Limb (tissue), 2 donors: ENCODE results near the gene TPH2.

Experiments used
- DNase-seq, 2 donors: peaks; one replicate each; pipeline ENCODE4 v3.0.0-alpha.2; 2016; ENCODE audit errors: extremely low spot score in 2 of 2

The TPH2 gene

GRCh38 chr12:71938728-71939385, at the start of gene TPH2:
TPH2 (plus strand) TSS chr12:71938845; CDS start chr12:71938987, 142 bp downstream.
- peak; percentile 80 to 87 for DNase-seq

DNA sequence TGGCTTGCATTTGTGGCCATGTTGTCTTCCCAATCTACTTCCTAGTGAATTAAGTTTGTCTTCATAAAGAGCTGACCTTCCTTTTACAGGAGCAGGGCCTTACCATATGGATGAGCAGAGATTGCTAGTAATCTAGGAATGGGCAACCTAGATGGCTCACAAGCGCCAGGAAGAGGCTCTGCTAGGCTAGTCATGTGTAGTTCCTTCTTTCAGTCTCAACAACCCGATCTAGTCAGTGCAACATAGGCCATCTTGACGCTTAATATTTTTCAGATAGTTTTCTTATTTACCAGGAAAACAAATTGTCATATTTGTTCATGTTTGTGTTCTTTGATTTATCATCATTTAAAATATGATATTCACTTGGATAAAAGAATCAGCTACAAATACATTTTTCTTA, 48.2 kb upstream of the TPH2 start:
- DNase-seq = no peak

- no peak for DNase-seq
These were observed 46.6 kb upstream of the TPH2 start for GRCh38 chr12:71892059-71892458.

GRCh38 chr12:71896205-71896882, 42.3 kb upstream of the TPH2 start:
- DNase-seq = no peak

- no peak for DNase-seq
These were observed 38.6 kb upstream of the TPH2 start for GRCh38 chr12:71900091-71900490.

DNA sequence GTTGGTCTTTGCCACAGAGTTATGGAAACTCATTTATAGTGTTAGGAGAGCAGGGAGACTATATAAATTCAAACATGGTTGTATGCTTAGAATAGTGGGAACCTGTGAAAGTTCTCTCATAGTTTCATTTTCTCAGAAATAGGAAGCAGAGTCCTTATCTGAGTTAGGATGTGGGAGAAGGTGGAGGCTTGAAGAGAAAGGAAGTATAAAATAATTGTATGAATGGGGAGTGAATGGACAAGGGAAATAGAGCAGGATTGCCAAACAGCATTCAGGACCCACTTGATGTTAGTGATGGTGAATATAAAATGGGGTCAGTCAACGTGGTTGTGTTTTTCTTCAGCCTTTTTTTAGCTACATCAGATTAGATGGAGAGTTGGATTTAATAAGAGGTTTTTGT, 34.0 kb upstream of the TPH2 start:
- DNase-seq = no peak

- no peak for DNase-seq
These were observed 3.1 kb upstream of the TPH2 start for GRCh38 chr12:71935594-71935993.

GRCh38 chr12:71940068-71940467, 1.4 kb downstream of the TPH2 start:
- DNase-seq = no peak

GRCh38 chr12:71941174-71941573, 2.5 kb downstream of the TPH2 start:
- DNase-seq = no peak

DNA sequence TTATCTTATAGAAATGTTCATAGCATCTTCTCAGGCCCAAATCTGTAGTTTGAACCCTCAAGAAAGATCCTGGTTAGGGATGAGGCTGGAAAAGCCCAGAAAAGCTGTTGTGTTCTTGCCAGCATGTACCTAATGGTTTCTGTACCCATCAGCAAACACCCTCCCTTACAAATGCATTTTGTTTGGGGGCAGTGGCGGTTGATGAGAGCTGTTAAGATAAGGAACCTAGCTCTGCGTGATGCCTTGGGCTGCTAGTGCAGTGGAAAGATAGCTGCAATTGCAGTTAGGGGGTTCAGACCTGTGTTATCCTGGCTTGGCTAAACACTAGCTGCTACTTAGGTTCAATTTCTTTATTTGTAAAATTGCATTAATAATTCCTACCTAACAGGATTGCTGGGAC, 3.6 kb downstream of the TPH2 start:
- DNase-seq = no peak

- DNase-seq = no peak
These were observed 4.1 kb downstream of the TPH2 start for GRCh38 chr12:71942703-71943102.

DNA sequence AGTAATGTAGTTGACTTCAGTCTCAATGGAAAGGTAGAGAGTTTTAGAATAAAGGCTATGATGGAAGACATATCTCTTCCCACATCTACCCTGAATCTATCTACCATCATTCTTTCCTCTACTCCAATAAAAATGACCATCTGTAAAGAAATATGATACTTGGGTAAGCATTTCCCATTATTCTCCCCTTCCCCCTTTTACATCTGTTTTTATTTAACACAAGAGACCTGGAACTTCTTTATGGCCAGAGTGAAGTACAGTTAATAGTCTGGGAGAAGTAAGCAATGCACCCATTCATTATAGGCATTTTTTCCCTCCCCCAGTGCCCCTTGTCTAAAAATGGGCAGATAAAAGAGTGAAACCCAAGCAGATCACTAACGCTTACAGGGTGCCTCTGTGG, 6.5 kb downstream of the TPH2 start:
- DNase-seq = no peak

DNA sequence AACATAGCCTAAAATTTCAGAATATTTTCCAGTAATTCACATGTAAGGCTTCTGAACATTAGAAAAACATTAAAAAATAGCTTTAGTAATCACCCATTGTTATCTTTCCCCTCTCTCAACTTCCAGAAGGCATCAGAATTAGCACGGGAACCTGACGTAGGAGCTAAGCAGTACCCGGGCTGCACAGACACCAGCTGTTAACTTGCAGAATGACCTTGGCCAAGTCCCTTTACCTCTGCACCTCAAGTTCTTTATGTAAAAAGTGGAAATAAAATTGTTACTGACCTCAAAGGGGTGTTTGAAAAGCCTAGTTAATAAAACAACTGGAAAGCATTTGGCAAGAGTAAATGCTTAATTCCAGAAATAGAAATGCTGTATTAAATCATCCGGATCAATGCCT, 7.2 kb downstream of the TPH2 start:
- DNase-seq = no peak

DNA sequence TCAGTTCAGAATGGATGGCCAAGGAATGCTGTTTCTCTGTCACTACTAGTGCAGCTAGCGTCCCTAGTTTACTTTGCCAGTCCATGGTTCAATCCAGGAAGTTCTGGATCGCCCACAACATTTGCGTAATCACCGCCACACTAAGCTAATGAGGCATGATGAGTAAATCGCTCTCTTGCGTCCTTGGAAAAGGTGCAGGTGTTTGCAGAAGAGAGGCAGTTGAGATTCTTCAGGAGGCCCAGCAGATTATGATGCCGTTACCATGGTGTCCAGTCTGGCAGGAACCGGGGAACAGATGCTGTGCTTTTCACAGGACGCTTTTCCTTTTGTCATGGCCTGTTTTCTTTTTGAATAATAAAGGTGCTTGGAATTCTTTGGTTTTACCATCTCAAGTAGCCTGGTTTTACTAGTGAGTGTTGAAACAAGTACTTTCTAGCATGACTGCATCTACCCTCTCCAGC, 9.0 kb downstream of the TPH2 start:
- peak in 1 of 2 donors; percentile 38 for DNase-seq

GRCh38 chr12:71948390-71948789, 9.7 kb downstream of the TPH2 start:
- no peak for DNase-seq

- no peak for DNase-seq
These were observed 11.0 kb downstream of the TPH2 start for GRCh38 chr12:71949646-71950045.

- DNase-seq = no peak
These were observed 11.8 kb downstream of the TPH2 start for GRCh38 chr12:71950404-71950803.

DNA sequence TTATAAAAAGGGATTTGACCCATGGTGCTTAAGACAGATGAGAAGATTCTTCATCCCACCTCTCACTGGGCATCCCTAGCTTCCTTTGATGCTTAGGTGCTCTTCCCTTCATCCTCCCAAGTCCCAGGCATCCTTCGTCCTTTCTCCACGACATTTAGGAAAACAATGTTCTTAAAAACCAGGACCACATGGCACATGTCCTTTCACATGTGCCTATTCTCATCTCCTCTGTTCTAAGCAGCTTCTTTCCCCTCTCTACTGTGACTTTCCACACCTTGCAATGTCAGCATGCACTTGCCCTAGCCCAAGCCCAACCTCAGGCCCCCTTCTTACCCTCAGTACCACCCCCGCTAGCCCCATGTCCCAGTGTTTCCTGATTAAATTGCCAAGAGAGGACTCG, 12.2 kb downstream of the TPH2 start:
- DNase-seq = no peak

DNA sequence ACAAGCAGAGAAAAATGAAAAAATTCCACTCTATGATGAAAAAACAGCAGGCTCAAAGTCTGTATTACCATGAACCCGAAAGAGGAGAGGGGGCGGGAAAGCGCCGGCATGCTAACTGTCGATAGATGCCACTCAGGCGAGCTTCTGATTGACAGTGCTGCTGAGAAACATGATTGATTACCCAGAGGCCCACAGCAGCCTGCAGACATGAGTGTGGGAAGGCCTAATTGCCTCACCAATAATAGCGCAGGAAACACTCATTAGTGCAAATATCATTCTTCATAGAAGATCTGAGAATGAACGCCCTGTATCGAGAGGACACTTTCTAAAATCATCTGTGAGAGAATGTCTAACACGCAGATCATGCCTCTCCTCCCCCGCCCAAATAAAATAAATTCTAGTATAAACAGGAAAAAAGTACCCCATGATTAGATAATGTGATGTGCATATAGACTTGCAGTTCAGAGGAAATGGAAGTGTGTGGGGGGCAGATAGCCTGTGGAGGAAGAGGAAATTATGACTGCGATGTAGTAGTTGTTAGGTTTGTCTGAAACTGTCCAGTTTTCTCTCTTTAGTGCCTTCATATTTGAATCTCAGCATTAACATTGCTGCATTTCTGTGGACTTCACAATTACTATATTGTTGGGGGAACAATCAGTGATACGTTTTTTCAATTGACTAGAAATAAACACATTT, 15.6 kb downstream of the TPH2 start:
- no peak for DNase-seq

DNA sequence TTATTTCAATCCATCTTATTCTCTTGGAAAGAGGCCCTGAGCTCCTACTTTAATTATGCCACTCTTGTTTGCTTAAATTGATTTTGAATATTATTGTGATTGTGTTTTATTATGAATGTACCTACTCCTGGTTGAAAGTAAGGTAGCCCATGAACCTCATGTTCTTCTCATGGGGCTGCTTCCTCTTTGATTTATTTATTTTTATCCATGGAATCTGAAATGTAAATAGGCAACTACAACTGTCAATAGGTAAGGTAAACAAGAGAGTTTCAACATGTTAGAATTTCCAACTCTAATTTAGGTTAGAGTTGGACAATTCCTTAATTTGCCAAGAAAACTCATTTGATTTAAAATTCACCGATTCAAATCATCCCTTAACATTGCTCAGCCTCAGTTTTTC, 16.2 kb downstream of the TPH2 start:
- no peak for DNase-seq

DNA sequence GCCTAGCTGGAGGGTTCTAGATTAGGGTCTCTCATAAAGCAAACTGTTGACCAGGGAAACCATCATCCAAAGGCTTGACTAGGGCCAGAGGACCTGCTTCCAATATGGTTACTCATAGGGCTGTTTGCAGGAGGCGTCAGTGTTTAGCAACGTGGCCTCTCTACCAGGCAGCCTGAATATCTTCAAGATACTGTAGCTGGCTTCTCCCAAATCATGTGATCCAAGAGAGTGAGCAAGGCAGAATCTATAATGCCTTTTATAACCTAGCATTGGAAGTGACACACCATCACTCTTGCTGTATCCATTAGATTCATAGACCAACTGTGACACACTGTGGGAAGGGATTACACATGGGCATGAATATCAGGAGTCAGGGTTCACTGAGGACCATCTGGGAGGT, 17.3 kb downstream of the TPH2 start:
- no peak for DNase-seq

- DNase-seq = no peak
These were observed 19.4 kb downstream of the TPH2 start for GRCh38 chr12:71958056-71958455.

DNA sequence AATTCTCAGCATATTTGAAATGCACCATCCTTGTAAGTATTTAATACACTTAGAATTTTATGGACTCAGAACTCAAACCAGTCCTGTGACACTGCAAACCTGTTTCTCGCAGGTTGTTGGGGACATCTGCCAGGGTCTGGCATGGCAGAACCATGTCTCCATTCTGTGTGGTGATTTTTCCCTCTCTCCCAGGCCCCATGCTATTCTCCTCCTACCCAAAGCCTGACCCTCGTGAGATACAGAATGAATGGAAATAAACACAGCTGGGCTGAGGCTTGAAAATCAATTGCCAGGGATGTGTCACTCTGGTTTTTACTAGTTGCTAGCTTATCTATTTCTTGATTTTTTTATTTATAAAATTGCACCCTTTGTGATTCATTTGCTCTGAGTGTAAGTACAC, 19.8 kb downstream of the TPH2 start:
- DNase-seq = no peak
